ENCODE measurements around the gene KIF7.

DNA sequence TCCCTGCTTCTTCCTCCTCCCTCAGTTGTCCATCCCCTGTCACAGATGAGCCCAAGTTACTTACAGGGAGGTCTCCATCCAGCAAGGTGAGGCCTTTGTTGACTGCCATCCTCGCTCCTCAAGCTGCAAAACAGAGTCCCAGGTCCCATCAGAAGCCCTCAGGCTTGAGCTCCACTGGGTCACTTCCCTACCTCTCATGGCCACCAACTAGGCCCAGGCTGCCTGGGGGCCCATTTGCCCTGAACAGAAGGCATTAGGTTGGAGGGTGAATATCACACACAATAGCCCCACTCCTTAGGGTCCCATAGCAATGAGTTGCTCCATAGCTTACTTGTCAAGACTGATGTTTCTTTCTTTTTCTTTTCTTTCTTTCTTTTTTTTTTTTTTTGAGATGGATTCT, 22.1 kb upstream of the KIF7 start:
- TF ChIP-seq EZH2 (IDR thresholded peaks at IDR 0.05; ENCODE audit: borderline replicate concordance, insufficient read depth, low read length, poor library complexity, severe bottlenecking), result no peak
- TF ChIP-seq, protein P1, sequence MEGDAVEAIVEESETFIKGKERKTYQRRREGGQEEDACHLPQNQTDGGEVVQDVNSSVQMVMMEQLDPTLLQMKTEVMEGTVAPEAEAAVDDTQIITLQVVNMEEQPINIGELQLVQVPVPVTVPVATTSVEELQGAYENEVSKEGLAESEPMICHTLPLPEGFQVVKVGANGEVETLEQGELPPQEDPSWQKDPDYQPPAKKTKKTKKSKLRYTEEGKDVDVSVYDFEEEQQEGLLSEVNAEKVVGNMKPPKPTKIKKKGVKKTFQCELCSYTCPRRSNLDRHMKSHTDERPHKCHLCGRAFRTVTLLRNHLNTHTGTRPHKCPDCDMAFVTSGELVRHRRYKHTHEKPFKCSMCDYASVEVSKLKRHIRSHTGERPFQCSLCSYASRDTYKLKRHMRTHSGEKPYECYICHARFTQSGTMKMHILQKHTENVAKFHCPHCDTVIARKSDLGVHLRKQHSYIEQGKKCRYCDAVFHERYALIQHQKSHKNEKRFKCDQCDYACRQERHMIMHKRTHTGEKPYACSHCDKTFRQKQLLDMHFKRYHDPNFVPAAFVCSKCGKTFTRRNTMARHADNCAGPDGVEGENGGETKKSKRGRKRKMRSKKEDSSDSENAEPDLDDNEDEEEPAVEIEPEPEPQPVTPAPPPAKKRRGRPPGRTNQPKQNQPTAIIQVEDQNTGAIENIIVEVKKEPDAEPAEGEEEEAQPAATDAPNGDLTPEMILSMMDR (IDR thresholded peaks at IDR 0.05; ENCODE audit: poor library complexity, severe bottlenecking), result no peak
- no peak for TF ChIP-seq EP300 (conservative IDR thresholded peaks at IDR 0.05; ENCODE audit: poor library complexity, severe bottlenecking)
- no peak for TF ChIP-seq TAF1 (IDR thresholded peaks at IDR 0.05; ENCODE audit: low read depth)
